ENCODE data around the gene PIGBOS1.

DNA sequence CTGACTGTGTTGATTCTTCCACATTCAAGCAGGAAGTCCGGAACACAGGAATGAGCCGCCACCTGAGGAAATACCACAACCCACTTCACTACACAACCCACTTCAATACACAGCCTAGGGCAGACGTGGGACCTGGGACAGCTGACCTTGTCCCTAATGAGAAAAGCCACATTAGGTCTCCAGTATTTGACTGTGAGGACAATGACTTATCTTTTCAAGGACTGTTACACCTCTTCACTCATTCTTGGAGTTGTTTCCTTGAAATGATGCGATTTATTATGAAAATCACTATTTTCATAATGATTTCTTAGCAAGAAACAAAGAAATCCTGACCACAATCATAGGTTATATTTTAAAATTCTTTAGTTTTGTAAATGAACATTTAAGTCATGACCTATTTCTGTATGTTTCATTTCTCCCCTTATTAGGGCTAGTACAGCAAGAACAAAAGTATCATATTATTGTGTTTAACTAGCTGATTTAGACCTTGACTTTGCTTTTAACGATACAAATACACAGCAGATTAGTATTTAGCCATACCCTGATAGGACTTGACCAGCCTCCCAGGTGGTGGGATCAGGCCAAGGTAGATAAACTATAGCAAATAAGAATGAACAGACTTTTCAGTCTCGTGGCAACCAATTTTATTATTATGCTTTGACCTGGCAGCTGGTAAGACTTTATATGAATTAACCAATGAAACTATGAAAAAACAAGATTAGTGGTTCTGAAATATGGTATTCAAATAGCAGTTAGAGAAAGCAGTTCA, 35.4 kb downstream of the PIGBOS1 start:
- TF ChIP-seq, protein P1, sequence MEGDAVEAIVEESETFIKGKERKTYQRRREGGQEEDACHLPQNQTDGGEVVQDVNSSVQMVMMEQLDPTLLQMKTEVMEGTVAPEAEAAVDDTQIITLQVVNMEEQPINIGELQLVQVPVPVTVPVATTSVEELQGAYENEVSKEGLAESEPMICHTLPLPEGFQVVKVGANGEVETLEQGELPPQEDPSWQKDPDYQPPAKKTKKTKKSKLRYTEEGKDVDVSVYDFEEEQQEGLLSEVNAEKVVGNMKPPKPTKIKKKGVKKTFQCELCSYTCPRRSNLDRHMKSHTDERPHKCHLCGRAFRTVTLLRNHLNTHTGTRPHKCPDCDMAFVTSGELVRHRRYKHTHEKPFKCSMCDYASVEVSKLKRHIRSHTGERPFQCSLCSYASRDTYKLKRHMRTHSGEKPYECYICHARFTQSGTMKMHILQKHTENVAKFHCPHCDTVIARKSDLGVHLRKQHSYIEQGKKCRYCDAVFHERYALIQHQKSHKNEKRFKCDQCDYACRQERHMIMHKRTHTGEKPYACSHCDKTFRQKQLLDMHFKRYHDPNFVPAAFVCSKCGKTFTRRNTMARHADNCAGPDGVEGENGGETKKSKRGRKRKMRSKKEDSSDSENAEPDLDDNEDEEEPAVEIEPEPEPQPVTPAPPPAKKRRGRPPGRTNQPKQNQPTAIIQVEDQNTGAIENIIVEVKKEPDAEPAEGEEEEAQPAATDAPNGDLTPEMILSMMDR (IDR thresholded peaks at IDR 0.05; ENCODE audit: insufficient read depth, low read length, poor library complexity, severe bottlenecking): no peak
- no peak for TF ChIP-seq EZH2phosphoT487 (conservative IDR thresholded peaks at IDR 0.05; ENCODE audit: low read length)
